Measurements from ENCODE around the gene LIN28B.
"Not testable (repeated sequence)": the region's sequence is repeated elsewhere in the genome, so short reads cannot be mapped to it uniquely, and the experiment has no call there.

The LIN28B gene

DNA sequence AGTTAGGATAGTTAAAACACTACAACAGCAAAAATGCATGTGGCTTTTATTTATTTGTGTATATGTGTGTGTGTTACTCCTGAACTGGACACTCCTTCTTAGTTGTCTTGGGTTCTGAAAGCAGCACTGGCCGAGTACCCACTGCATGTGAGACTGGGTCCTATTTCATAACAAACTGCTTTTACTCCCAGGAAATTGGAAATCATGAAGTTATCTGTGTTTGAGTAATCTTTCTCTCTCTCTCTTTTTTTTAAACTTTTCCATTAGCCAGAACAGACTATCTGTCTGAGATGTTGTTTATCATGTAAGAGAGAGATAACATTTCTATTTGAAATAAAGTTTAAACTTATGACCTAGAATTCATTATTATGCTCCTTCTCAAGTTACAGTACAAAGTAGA, 110.4 kb downstream of the LIN28B start:
- no peak for DNase-seq (ENCODE audit: low read depth in 2 of 2)

DNA sequence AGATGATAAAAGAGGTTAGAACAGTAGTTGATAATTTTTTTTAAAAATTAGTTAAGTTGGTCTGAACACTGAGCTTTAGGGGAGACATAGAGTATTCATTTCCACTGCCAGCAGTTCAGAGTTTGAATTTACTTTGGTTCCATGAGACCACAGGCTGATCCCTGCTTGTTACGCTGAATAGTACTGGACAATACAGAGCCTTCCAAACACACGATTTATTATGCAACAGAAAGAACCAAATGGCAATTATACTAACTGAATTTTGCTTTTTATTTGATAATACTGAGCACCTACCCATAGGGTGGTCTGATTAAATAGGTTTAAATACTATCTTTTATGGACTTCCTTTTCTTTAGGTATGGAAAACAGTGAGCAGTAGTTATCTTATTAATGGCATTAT, 111.5 kb downstream of the LIN28B start:
- DNase-seq (ENCODE audit: low read depth in 2 of 2): no peak

GRCh38 chr6:105069821-105070445, 113.0 kb downstream of the LIN28B start:
- no peak for DNase-seq (ENCODE audit: low read depth in 2 of 2)

- no peak for DNase-seq (ENCODE audit: low read depth in 2 of 2)
Measured at GRCh38 chr6:105072798-105073199, 115.9 kb downstream of the LIN28B start.

- DNase-seq (ENCODE audit: low read depth in 2 of 2): no peak
Measured at GRCh38 chr6:105075210-105075609, 118.3 kb downstream of the LIN28B start.

GRCh38 chr6:105076418-105076817, 119.5 kb downstream of the LIN28B start:
- not testable (repeated sequence) for DNase-seq (ENCODE audit: low read depth in 2 of 2)

GRCh38 chr6:105077596-105078385, 120.9 kb downstream of the LIN28B start:
- no peak for DNase-seq (ENCODE audit: low read depth in 2 of 2)

DNA sequence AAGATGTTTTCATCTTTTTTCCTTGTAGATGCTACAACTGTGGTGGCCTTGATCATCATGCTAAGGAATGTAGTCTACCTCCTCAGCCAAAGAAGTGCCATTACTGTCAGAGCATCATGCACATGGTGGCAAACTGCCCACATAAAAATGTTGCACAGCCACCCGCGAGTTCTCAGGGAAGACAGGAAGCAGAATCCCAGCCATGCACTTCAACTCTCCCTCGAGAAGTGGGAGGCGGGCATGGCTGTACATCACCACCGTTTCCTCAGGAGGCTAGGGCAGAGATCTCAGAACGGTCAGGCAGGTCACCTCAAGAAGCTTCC, 121.4 kb downstream of the LIN28B start:
- no peak for DNase-seq (ENCODE audit: low read depth in 2 of 2)

DNA sequence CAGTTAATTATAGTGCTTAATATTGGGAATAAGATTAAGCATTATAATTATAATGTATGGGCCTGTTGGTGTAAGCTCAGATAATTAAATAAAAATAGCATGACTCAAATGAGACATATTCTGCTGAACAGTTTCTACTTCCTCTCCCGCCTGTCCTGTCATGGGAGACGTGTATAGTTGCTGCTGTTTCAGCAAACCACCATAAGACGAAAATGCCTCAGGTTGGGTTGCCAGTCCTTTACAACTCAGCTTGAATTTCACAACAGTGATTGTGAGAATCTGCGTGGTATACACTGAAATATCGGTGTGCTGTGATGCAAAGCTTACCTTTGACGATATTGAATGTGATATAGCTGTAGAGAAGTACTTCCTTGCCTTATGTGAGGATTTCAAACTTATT, 123.4 kb downstream of the LIN28B start:
- DNase-seq (ENCODE audit: low read depth in 2 of 2): no peak

DNA sequence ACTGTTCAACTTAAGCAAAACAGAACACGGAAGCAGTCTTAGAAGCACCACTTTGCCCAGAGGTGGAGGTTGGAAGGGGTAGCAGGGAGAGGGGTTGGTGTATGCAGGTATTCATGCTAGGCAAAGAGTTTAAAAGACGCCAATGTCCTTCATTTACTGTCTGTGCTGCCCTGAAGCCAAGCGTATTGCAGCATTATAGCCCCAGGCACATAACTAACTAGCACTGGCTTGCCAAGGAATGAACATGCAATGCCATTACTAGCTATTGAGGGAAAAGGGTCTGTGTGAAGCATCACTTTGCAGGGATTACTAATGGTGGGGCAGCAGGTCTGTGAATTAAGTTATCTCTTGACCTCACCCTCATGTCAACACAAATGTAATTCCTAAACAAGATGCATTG, 124.8 kb downstream of the LIN28B start:
- not testable (repeated sequence) for DNase-seq (ENCODE audit: low read depth in 2 of 2)

GRCh38 chr6:105087571-105088211, 130.8 kb downstream of the LIN28B start:
- peak in 1 of 2 donors; percentile 2 for DNase-seq (ENCODE audit: low read depth in 2 of 2)

DNA sequence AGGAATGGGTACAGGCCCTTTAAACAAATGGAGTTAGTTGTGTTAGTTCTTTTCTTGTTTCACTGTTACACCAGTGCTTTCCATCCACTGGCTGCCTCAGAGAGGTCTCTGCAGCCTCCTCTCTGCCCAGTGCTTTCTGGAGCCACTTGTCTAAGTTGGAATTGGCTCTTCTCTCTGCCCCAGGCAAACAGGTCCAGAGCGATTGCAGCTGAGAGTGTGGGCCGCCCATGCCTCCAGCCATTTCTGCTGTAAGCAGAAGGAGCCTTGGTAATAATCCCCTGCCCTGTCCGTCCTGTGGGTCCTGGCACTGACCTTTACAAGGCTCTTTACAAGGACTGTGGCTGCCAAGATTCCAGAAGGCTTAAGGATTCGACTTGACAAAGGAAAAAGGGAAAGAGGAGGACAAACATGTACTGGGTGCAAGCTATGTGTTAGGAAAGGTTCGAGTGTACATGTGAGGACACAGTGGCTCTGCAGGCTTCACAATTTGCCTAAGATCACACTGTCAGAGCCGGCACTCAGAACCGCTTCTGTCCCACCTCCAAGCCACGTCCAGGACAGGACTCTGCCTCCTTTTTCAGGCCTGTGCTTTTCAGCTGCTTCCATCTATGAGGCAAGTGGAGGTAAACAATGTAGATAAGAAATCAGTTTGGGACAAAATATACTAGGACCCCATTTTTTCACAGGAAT, 134.4 kb downstream of the LIN28B start:
- no peak for DNase-seq (ENCODE audit: low read depth in 2 of 2)

- no peak for DNase-seq (ENCODE audit: low read depth in 2 of 2)
Measured at GRCh38 chr6:105094133-105094640, 137.3 kb downstream of the LIN28B start.

- no peak for DNase-seq (ENCODE audit: low read depth in 2 of 2)
Measured at GRCh38 chr6:105095139-105095538, 138.2 kb downstream of the LIN28B start.

GRCh38 chr6:105097288-105097687, 140.4 kb downstream of the LIN28B start:
- no peak for DNase-seq (ENCODE audit: low read depth in 2 of 2)

GRCh38 chr6:105099371-105099770, 142.5 kb downstream of the LIN28B start:
- DNase-seq (ENCODE audit: low read depth in 2 of 2): no peak

- no peak for DNase-seq (ENCODE audit: low read depth in 2 of 2)
Measured at GRCh38 chr6:105102186-105102585, 145.3 kb downstream of the LIN28B start.

DNA sequence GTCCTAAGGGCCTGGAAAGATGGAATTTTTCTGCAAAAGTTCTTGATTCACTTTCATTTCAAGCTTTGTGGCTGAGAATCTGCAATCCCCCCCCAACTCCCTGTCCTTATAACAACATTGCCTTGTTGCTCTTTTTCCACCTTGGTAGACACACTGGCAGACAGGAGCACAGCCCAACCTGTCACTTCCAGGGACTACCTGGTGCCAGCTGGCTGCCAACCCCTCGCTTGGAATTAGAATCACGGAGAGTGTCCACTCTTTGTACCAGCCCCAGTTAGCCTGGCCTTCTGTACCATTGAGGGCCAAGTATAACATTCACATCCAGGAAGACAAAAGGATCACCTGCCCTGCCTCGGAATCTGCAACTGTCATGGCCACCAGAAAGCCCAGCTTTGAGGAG, 148.2 kb downstream of the LIN28B start:
- no peak for DNase-seq (ENCODE audit: low read depth in 2 of 2)

- DNase-seq (ENCODE audit: low read depth in 2 of 2): no peak
Measured at GRCh38 chr6:105106260-105106659, 149.4 kb downstream of the LIN28B start.

GRCh38 chr6:105107207-105107606, 150.3 kb downstream of the LIN28B start:
- no peak for DNase-seq (ENCODE audit: low read depth in 2 of 2)

DNA sequence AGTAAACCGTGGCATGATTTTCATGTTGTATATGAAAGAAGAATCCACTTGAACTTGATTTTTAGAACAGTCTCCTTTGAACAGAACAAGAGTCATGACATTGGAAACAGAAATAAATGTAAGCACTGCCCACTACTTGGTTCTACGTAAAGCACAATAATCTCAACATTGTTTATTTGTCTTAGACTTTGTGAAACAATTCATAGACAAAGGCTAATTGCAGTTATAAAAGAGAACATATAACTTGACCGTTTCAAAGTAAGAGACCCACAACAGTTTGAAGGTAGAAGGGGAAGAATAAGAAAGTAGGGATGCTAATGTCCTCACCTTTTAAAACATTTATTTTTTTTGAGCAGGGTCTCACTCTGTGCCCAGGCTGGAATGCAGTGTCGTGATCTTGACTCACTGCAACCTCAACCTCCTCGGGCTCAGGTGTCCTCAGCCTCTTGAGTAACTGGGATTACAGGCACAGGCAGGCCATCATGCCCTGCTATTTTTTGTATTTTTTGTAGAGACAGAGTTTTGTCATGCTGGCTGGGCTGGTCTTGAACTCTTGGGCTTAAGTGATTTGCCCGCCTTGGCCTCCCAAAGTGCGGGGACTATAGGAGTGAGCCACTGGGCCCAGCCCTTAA, 151.8 kb downstream of the LIN28B start:
- DNase-seq (ENCODE audit: low read depth in 2 of 2): no peak
